WTC11 (cell line): ENCODE measurements around the gene MIPOL1.

Experiments used
- ATF1 ChIP-seq: sonication (generic); formaldehyde crosslinking; IDR thresholded peaks from 2 replicates; pipeline ENCODE4 v1.8.1; 2023; ENCODE audit warnings: mild to moderate bottlenecking, moderate library complexity, missing genetic modification reagents
- CREB1 ChIP-seq: sonication (generic); formaldehyde crosslinking; IDR thresholded peaks from 2 replicates; pipeline ENCODE4 v1.8.0; 2023; ENCODE audit warnings: mild to moderate bottlenecking, missing genetic modification reagents
- NR3C1 ChIP-seq: sonication (generic); formaldehyde crosslinking; conservative IDR thresholded peaks from 2 replicates; pipeline ENCODE4 v1.8.1; 2023; ENCODE audit warnings: low read depth, mild to moderate bottlenecking, missing genetic modification reagents
- RORB ChIP-seq: fragments of 250-450 bp; sonication (Bioruptor Pico); IDR thresholded peaks from 2 replicates; pipeline ENCODE4 v1.9.0; 2021; ENCODE audit warnings: mild to moderate bottlenecking
- ZNF263 ChIP-seq: sonication (generic); formaldehyde crosslinking; IDR thresholded peaks from 2 replicates; pipeline ENCODE4 v1.8.1; 2022; ENCODE audit warnings: low read depth, mild to moderate bottlenecking, moderate library complexity, missing genetic modification reagents
- ZNF671 ChIP-seq: fragments of 250-450 bp; sonication (Bioruptor Pico); IDR thresholded peaks from 2 replicates; pipeline ENCODE4 v1.8.0; 2021; ENCODE audit warnings: mild to moderate bottlenecking
- TF ChIP-seq, protein P1 (sequence below): fragments of 200-600 bp; IDR thresholded peaks from 2 replicates; pipeline ENCODE4 v1.8.0; 2022; ENCODE audit warnings: antibody characterized with exemption
- TF ChIP-seq, protein P2 (sequence below): sonication (generic); formaldehyde crosslinking; conservative IDR thresholded peaks from 2 replicates; pipeline ENCODE4 v1.8.1; 2022; ENCODE audit warnings: mild to moderate bottlenecking, missing genetic modification reagents
- TF ChIP-seq, protein P3 (sequence below): sonication (generic); formaldehyde crosslinking; IDR thresholded peaks from 2 replicates; pipeline ENCODE4 v1.8.0; 2022; ENCODE audit warnings: mild to moderate bottlenecking, missing genetic modification reagents
- TF ChIP-seq, protein P4 (sequence below): sonication (generic); formaldehyde crosslinking; IDR thresholded peaks from 2 replicates; pipeline ENCODE4 v1.8.0; 2022; ENCODE audit warnings: mild to moderate bottlenecking, missing genetic modification reagents

DNA sequence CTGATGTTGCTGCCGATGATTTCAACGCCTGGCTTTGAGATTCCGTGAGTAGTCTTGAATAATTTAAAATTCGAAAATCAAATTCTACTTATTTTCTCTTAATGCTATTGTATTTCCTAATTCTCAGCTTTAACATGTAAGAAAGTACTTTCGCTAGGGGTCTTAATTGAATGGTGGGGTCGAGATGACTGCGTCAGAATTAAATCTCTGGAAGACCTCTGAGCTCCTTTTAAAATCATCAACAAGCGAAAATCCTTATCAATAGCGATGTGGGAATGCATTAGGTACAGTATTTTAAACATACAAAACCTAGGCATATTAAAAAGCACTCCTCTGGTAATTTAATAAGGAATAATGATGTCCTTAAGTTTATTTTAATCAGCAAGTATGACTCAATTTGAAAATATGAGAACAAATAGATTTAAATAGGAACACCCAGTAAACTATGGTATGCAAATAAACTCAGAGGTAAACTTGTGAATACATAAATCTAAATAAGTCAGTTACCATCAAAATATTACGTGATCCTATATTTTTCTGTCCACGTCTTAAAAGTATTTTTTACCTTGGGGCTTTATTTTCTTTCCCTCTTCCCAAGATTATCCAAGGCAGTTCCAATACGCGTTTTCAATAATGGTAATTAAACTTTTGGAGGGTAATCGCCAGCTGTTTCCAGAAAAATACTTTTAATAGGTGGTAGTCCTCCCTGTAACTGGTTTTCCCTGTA lies 395.9 kb downstream of the MIPOL1 start:
- no peak for TF ChIP-seq CREB1 (CRISPR knock-in tag)
- TF ChIP-seq, protein P1, sequence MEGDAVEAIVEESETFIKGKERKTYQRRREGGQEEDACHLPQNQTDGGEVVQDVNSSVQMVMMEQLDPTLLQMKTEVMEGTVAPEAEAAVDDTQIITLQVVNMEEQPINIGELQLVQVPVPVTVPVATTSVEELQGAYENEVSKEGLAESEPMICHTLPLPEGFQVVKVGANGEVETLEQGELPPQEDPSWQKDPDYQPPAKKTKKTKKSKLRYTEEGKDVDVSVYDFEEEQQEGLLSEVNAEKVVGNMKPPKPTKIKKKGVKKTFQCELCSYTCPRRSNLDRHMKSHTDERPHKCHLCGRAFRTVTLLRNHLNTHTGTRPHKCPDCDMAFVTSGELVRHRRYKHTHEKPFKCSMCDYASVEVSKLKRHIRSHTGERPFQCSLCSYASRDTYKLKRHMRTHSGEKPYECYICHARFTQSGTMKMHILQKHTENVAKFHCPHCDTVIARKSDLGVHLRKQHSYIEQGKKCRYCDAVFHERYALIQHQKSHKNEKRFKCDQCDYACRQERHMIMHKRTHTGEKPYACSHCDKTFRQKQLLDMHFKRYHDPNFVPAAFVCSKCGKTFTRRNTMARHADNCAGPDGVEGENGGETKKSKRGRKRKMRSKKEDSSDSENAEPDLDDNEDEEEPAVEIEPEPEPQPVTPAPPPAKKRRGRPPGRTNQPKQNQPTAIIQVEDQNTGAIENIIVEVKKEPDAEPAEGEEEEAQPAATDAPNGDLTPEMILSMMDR = no peak
- no peak for TF ChIP-seq ZNF263 (CRISPR knock-in tag)
- no peak for TF ChIP-seq NR3C1
- no peak for TF ChIP-seq RORB (CRISPR knock-in tag)
- TF ChIP-seq ZNF671 (CRISPR knock-in tag) = no peak
- TF ChIP-seq ATF1 = no peak
- TF ChIP-seq, protein P2, sequence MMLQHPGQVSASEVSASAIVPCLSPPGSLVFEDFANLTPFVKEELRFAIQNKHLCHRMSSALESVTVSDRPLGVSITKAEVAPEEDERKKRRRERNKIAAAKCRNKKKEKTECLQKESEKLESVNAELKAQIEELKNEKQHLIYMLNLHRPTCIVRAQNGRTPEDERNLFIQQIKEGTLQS (CRISPR knock-in tag) = no peak
- TF ChIP-seq, protein P3, sequence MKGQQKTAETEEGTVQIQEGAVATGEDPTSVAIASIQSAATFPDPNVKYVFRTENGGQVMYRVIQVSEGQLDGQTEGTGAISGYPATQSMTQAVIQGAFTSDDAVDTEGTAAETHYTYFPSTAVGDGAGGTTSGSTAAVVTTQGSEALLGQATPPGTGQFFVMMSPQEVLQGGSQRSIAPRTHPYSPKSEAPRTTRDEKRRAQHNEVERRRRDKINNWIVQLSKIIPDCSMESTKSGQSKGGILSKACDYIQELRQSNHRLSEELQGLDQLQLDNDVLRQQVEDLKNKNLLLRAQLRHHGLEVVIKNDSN (CRISPR knock-in tag) = no peak
- TF ChIP-seq, protein P4, sequence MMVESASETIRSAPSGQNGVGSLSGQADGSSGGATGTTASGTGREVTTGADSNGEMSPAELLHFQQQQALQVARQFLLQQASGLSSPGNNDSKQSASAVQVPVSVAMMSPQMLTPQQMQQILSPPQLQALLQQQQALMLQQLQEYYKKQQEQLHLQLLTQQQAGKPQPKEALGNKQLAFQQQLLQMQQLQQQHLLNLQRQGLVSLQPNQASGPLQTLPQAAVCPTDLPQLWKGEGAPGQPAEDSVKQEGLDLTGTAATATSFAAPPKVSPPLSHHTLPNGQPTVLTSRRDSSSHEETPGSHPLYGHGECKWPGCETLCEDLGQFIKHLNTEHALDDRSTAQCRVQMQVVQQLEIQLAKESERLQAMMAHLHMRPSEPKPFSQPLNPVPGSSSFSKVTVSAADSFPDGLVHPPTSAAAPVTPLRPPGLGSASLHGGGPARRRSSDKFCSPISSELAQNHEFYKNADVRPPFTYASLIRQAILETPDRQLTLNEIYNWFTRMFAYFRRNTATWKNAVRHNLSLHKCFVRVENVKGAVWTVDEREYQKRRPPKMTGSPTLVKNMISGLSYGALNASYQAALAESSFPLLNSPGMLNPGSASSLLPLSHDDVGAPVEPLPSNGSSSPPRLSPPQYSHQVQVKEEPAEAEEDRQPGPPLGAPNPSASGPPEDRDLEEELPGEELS (CRISPR knock-in tag) = no peak
